ENCODE results near the gene TF. TPM values are rescaled to one million over a fixed set of nuclear protein-coding genes. Genes with fewer than 3 reads are reported as not detected.
A peak's percentile ranks its signal among the peaks of the same experiment; 100 is the strongest.

The TF gene
- total RNA-seq, 1 donor from 2014 or later = 2.3 TPM

- no peak overlapping the region for H3K4me3 Mint-ChIP-seq (ENCODE audit: unreplicated experiment)
- DNase-seq = no peak
- peaks cover 2% of the 10 kb centered on the region for H3K27me3 Mint-ChIP-seq (ENCODE audit: unreplicated experiment)
- H3K27ac Mint-ChIP-seq (ENCODE audit: unreplicated experiment) = no peak overlapping the region
- H3K4me1 Mint-ChIP-seq (ENCODE audit: low read depth, unreplicated experiment) = no peaks in the 10 kb centered on the region
- H3K36me3 Mint-ChIP-seq (ENCODE audit: unreplicated experiment) = peaks cover 2% of the 10 kb centered on the region
- peaks cover 4% of the 10 kb centered on the region for H3K9me3 Mint-ChIP-seq (ENCODE audit: unreplicated experiment)
- TF ChIP-seq CTCF (IDR thresholded peaks at IDR 0.05; ENCODE audit: partially characterized antibody, unreplicated experiment) = no peak
Measured at GRCh38 chr3:133797396-133798105, 51.4 kb downstream of the TF start.

GRCh38 chr3:133799794-133800585, 53.8 kb downstream of the TF start:
- H3K36me3 Mint-ChIP-seq (ENCODE audit: unreplicated experiment) = peaks cover 7% of the 10 kb centered on the region
- H3K4me3 Mint-ChIP-seq (ENCODE audit: unreplicated experiment) = no peak overlapping the region
- peaks cover under 1% of the 10 kb centered on the region for H3K4me1 Mint-ChIP-seq (ENCODE audit: low read depth, unreplicated experiment)
- peaks cover 5% of the 10 kb centered on the region for H3K9me3 Mint-ChIP-seq (ENCODE audit: unreplicated experiment)
- peak; percentile 51 for DNase-seq
- H3K27me3 Mint-ChIP-seq (ENCODE audit: unreplicated experiment) = peaks cover 2% of the 10 kb centered on the region
- peak overlapping the region; percentile 20 for H3K27ac Mint-ChIP-seq (ENCODE audit: unreplicated experiment)
- no peak for TF ChIP-seq CTCF (IDR thresholded peaks at IDR 0.05; ENCODE audit: partially characterized antibody, unreplicated experiment)

- peaks cover 9% of the 10 kb centered on the region for H3K9me3 Mint-ChIP-seq (ENCODE audit: unreplicated experiment)
Measured at GRCh38 chr3:133803469-133803868, 57.3 kb downstream of the TF start.

GRCh38 chr3:133804896-133805295, 58.7 kb downstream of the TF start:
- Mint-ChIP-seq H3K27ac (ENCODE audit: unreplicated experiment) (peak overlapping the region; percentile 97), H3K9me3 (ENCODE audit: unreplicated experiment) (peaks cover 9% of the 10 kb centered on the region), H3K4me1 (ENCODE audit: low read depth, unreplicated experiment) (peaks cover 7% of the 10 kb centered on the region), H3K27me3 (ENCODE audit: unreplicated experiment) (peaks cover 2% of the 10 kb centered on the region), H3K4me3 (ENCODE audit: unreplicated experiment) (peak overlapping the region; percentile 96), H3K36me3 (ENCODE audit: unreplicated experiment) (peaks cover 7% of the 10 kb centered on the region)
- TF ChIP-seq CTCF (IDR thresholded peaks at IDR 0.05; ENCODE audit: partially characterized antibody, unreplicated experiment) = no peak
- DNase-seq = no peak

More at GRCh38 chr3:133803469-133803868, 57.3 kb downstream of the TF start:
- peaks cover 2% of the 10 kb centered on the region for H3K27me3 Mint-ChIP-seq (ENCODE audit: unreplicated experiment)
- H3K27ac Mint-ChIP-seq (ENCODE audit: unreplicated experiment) = no peak overlapping the region
- no peak for DNase-seq
- no peak for TF ChIP-seq CTCF (IDR thresholded peaks at IDR 0.05; ENCODE audit: partially characterized antibody, unreplicated experiment)
- peaks cover 7% of the 10 kb centered on the region for H3K4me1 Mint-ChIP-seq (ENCODE audit: low read depth, unreplicated experiment)
- no peak overlapping the region for H3K4me3 Mint-ChIP-seq (ENCODE audit: unreplicated experiment)
- H3K36me3 Mint-ChIP-seq (ENCODE audit: unreplicated experiment) = peaks cover 7% of the 10 kb centered on the region

GRCh38 chr3:133805384-133805701, 59.1 kb downstream of the TF start:
- no peak for TF ChIP-seq CTCF (IDR thresholded peaks at IDR 0.05; ENCODE audit: partially characterized antibody, unreplicated experiment)
- H3K9me3 Mint-ChIP-seq (ENCODE audit: unreplicated experiment) = peaks cover 9% of the 10 kb centered on the region
- H3K4me1 Mint-ChIP-seq (ENCODE audit: low read depth, unreplicated experiment) = peaks cover 7% of the 10 kb centered on the region
- peaks cover 7% of the 10 kb centered on the region for H3K36me3 Mint-ChIP-seq (ENCODE audit: unreplicated experiment)
- DNase-seq = no peak
- peak overlapping the region; percentile 97 for H3K27ac Mint-ChIP-seq (ENCODE audit: unreplicated experiment)
- peaks cover 2% of the 10 kb centered on the region for H3K27me3 Mint-ChIP-seq (ENCODE audit: unreplicated experiment)
- H3K4me3 Mint-ChIP-seq (ENCODE audit: unreplicated experiment) = peak overlapping the region; percentile 96

All from glutamatergic neuron (in vitro differentiated cells).